Effector memory CD4-positive, alpha-beta T cell (primary cell): ENCODE results near the gene COA8.

ENCODE experiments used
- DNase-seq, 3 donors: peaks; one replicate each; pipeline ENCODE4 v3.0.0-alpha.2; 2020
- H3K27ac ChIP-seq: 2 replicates; pipeline ENCODE4 v1.7.0; 2013; ENCODE audit warnings: mild to moderate bottlenecking, low read length, moderate library complexity; ENCODE audit not compliant: insufficient read depth, poor library complexity, severe bottlenecking
- H3K27me3 ChIP-seq: replicated peaks from 2 replicates; pipeline ENCODE4 v1.7.0; 2013; ENCODE audit warnings: mild to moderate bottlenecking, low read length; ENCODE audit not compliant: insufficient read depth, control insufficient read depth, poor library complexity, severe bottlenecking
- H3K36me3 ChIP-seq: 2 replicates; pipeline ENCODE4 v1.7.0; 2013; ENCODE audit warnings: mild to moderate bottlenecking, low read length, moderate library complexity; ENCODE audit not compliant: control insufficient read depth, insufficient read depth
- H3K4me1 ChIP-seq: 2 replicates; pipeline ENCODE4 v1.7.0; 2013; ENCODE audit warnings: low read length, mild to moderate bottlenecking; ENCODE audit not compliant: control insufficient read depth, insufficient read depth, poor library complexity, severe bottlenecking
- H3K4me3 ChIP-seq: 2 replicates; pipeline ENCODE4 v1.7.0; 2013; ENCODE audit warnings: low read length, low read depth, mild to moderate bottlenecking; ENCODE audit not compliant: insufficient read depth, poor library complexity, severe bottlenecking
- H3K9me3 ChIP-seq: 2 replicates; pipeline ENCODE4 v1.7.0; 2013; ENCODE audit warnings: mild to moderate bottlenecking, low read length, moderate library complexity; ENCODE audit not compliant: control insufficient read depth

Gene COA8

GRCh38 chr14:103532216-103533136 lies 30.3 kb upstream of the COA8 start:
- H3K27me3 ChIP-seq: no peaks in the 10 kb centered on the region
- no peak overlapping the region for H3K27ac ChIP-seq
- DNase-seq: no peak
- H3K4me3 ChIP-seq: no peak overlapping the region
- peaks cover 18% of the 10 kb centered on the region for H3K36me3 ChIP-seq
- H3K4me1 ChIP-seq: peaks cover 23% of the 10 kb centered on the region
- no peaks in the 10 kb centered on the region for H3K9me3 ChIP-seq

DNA sequence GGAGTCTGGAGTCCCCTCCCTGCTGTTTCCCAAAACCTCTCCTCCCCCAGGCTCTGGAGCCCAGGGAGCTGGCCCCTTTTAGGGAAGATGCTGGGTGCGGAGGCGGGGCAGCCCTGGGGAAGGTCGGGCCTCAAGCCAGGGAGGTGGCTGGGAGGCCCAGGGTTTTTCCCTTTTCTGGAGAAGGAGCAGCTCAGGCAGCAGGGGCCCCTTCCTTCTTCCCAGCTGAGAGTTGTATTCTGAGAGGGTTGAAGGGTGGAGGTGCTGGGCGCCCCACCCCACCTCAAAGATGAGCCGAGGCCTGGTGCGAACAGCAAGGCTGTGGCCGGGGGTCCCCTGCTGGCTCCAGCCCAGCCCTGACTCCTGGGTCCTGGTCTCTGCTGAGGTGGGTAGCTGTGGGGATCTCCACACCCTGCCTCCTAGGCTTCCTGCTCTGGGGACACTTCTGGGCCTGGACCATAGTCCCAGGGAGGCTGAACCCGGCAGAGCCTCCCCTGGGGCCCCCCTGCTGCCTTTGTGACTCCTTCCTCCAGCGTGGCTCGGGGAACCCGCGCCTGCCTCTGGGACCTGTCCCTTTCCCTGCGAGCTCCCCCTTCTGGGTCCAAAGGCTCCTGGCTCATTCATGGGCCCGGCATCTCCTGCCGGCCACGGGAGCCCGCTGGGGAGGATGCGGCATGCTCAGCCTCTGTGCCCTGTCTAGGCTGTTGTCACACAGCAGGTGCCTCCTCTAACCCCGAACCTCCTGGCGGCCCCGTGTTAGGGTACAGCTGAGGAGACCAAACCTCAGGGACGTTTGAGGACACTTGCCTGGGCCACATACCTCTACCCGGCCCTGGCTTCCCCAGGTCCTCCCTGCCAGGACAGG lies 29.4 kb upstream of the COA8 start:
- Histone ChIP-seq H3K4me1 (peaks cover 20% of the 10 kb centered on the region), H3K9me3 (no peaks in the 10 kb centered on the region), H3K36me3 (peaks cover 18% of the 10 kb centered on the region), H3K27ac (no peak overlapping the region), H3K4me3 (no peak overlapping the region), H3K27me3 (no peaks in the 10 kb centered on the region)
- no peak for DNase-seq

GRCh38 chr14:103533999-103534575 lies 28.7 kb upstream of the COA8 start:
- H3K27ac ChIP-seq: no peak overlapping the region
- H3K4me3 ChIP-seq: no peak overlapping the region
- peaks cover 18% of the 10 kb centered on the region for H3K36me3 ChIP-seq
- peaks cover 15% of the 10 kb centered on the region for H3K4me1 ChIP-seq
- DNase-seq: no peak
- H3K9me3 ChIP-seq: no peaks in the 10 kb centered on the region
- H3K27me3 ChIP-seq: no peaks in the 10 kb centered on the region

DNA sequence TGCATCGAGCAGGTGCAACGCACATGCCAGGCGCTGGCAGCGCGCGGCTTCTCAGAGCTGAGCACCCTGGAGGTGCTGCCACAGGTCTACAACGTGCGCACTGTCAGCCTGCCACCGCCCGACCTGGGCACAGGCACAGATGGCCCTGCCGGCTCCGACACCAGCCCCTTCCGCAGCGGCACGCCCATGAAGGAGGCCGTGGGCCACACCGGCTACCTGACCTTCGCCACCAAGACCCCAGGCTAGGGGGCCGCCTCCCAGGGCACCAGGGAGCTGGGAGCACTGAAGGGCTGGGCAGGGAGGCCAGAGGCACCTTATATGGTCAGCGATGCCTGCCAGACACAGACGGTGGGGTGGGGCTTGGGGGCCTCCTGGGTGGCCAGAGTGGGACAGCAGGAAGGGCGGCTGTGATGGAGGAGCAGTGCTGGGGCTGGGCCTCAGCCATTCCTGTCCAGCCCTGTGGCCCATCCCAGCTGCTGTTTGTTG lies 28.1 kb upstream of the COA8 start:
- no peak for DNase-seq
- Histone ChIP-seq H3K4me1 (peaks cover 12% of the 10 kb centered on the region), H3K27ac (no peak overlapping the region), H3K36me3 (peaks cover 18% of the 10 kb centered on the region), H3K27me3 (no peaks in the 10 kb centered on the region), H3K9me3 (no peaks in the 10 kb centered on the region), H3K4me3 (no peak overlapping the region)

- H3K36me3 ChIP-seq: peaks cover 18% of the 10 kb centered on the region
- H3K4me1 ChIP-seq: peaks cover 6% of the 10 kb centered on the region
- no peak for DNase-seq
- H3K4me3 ChIP-seq: no peak overlapping the region
- H3K27ac ChIP-seq: no peak overlapping the region
- H3K9me3 ChIP-seq: no peaks in the 10 kb centered on the region
- no peaks in the 10 kb centered on the region for H3K27me3 ChIP-seq
Observed at GRCh38 chr14:103535081-103535890, 27.5 kb upstream of the COA8 start.

GRCh38 chr14:103535891-103536565 lies 26.7 kb upstream of the COA8 start:
- Histone ChIP-seq H3K9me3 (no peaks in the 10 kb centered on the region), H3K27ac (no peak overlapping the region), H3K4me1 (peaks cover under 1% of the 10 kb centered on the region), H3K27me3 (no peaks in the 10 kb centered on the region), H3K36me3 (peaks cover 18% of the 10 kb centered on the region), H3K4me3 (no peak overlapping the region)
- no peak for DNase-seq

DNA sequence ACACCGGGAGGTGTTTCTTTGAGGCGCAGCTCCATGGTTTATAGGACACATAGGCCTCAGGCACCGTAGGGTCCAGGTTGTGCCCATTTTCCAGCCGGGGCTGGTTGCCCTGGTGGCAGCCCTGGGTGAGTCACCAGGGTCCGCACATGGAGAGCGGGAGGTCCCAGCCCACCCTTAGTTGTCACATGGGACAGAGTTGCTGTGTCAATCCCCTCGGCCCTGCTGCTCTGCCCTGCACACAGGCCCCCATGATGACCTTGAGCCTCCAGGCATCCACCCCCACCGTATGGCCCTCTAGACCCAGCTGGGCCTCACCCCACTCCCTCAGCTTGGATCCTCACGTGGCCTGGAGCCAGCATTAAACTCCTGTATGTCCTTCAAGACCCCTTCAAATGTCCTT lies 26.1 kb upstream of the COA8 start:
- DNase-seq: no peak
- no peaks in the 10 kb centered on the region for H3K27me3 ChIP-seq
- H3K9me3 ChIP-seq: no peaks in the 10 kb centered on the region
- no peak overlapping the region for H3K27ac ChIP-seq
- no peaks in the 10 kb centered on the region for H3K4me1 ChIP-seq
- peaks cover 18% of the 10 kb centered on the region for H3K36me3 ChIP-seq
- no peak overlapping the region for H3K4me3 ChIP-seq

GRCh38 chr14:103537175-103537990 lies 25.4 kb upstream of the COA8 start:
- no peak for DNase-seq
- no peak overlapping the region for H3K27ac ChIP-seq
- H3K4me3 ChIP-seq: no peak overlapping the region
- no peaks in the 10 kb centered on the region for H3K27me3 ChIP-seq
- H3K9me3 ChIP-seq: no peaks in the 10 kb centered on the region
- H3K4me1 ChIP-seq: no peaks in the 10 kb centered on the region
- H3K36me3 ChIP-seq: peaks cover 18% of the 10 kb centered on the region
